H9 (cell line): ENCODE results near the gene PLEKHF1. TPM values are rescaled to one million over a fixed set of nuclear protein-coding genes. Genes with fewer than 3 reads are reported as not detected.

Experiments
- DNase-seq: peaks from one replicate; pipeline ENCODE4 v3.0.0-alpha.2; 2017
- H2AFZ ChIP-seq: one replicate; pipeline ENCODE4 v1.6.1; 2013; ENCODE audit warnings: mild to moderate bottlenecking, low read length, control low read depth, moderate library complexity
- H2AK5ac ChIP-seq: 2 replicates; pipeline ENCODE4 v1.6.1; 2013; ENCODE audit warnings: low read length, control low read depth, mixed read lengths; ENCODE audit not compliant: insufficient read length
- H2BK120ac ChIP-seq: one replicate; pipeline ENCODE4 v1.6.1; 2013; ENCODE audit warnings: low read depth, mild to moderate bottlenecking, low read length, control low read depth, inconsistent platforms; ENCODE audit not compliant: poor library complexity, severe bottlenecking
- H2BK12ac ChIP-seq: 2 replicates; pipeline ENCODE4 v1.6.1; 2013; ENCODE audit warnings: low read length, control low read depth, mixed read lengths, low read depth; ENCODE audit not compliant: insufficient read length
- H2BK15ac ChIP-seq: 2 replicates; pipeline ENCODE4 v1.6.1; 2013; ENCODE audit warnings: low read depth, low read length, control low read depth
- H2BK20ac ChIP-seq: one replicate; pipeline ENCODE4 v1.6.1; 2013; ENCODE audit warnings: low read depth, mild to moderate bottlenecking, low read length, control low read depth, inconsistent platforms; ENCODE audit not compliant: poor library complexity, severe bottlenecking
- H2BK5ac ChIP-seq: 2 replicates; pipeline ENCODE4 v1.6.1; 2013; ENCODE audit warnings: low read length, control low read depth, mixed read lengths; ENCODE audit not compliant: insufficient read length
- H3K14ac ChIP-seq: 2 replicates; pipeline ENCODE4 v1.6.1; 2013; ENCODE audit warnings: low read length, control low read depth; ENCODE audit not compliant: insufficient read depth
- H3K18ac ChIP-seq: 2 replicates; pipeline ENCODE4 v1.6.1; 2013; ENCODE audit warnings: low read depth, mild to moderate bottlenecking, mixed read lengths, low read length, control low read depth; ENCODE audit not compliant: insufficient read length
- H3K23ac ChIP-seq: 2 replicates; pipeline ENCODE4 v1.6.1; 2013; ENCODE audit warnings: low read length, control low read depth, mixed read lengths, low read depth; ENCODE audit not compliant: insufficient read length
- H3K23me2 ChIP-seq: 2 replicates; pipeline ENCODE4 v1.6.1; 2013; ENCODE audit warnings: low read depth, mild to moderate bottlenecking, mixed read lengths, low read length, control low read depth; ENCODE audit not compliant: insufficient read length, poor library complexity, severe bottlenecking
- H3K27ac ChIP-seq: 2 replicates; pipeline ENCODE4 v1.5.1; 2013; ENCODE audit warnings: low read length, control low read depth, mixed read lengths, low read depth; ENCODE audit not compliant: insufficient read length
- H3K27me3 ChIP-seq: 2 replicates; pipeline ENCODE4 v1.6.1; 2013; ENCODE audit warnings: low read length, control low read depth, inconsistent platforms; ENCODE audit not compliant: insufficient read depth
- H3K4ac ChIP-seq: 2 replicates; pipeline ENCODE4 v1.6.1; 2013; ENCODE audit warnings: low read depth, mild to moderate bottlenecking, control low read depth, inconsistent platforms, low read length, moderate library complexity
- H3K4me1 ChIP-seq: 2 replicates; pipeline ENCODE4 v1.6.1; 2013; ENCODE audit warnings: low read length, control low read depth, inconsistent platforms; ENCODE audit not compliant: insufficient read depth
- H3K4me2 ChIP-seq: 2 replicates; pipeline ENCODE4 v1.6.1; 2013; ENCODE audit warnings: low read length, control low read depth, mixed read lengths; ENCODE audit not compliant: insufficient read length, insufficient read depth
- H3K56ac ChIP-seq: 2 replicates; pipeline ENCODE4 v1.6.1; 2013; ENCODE audit warnings: low read depth, mild to moderate bottlenecking, mixed read lengths, low read length, control low read depth; ENCODE audit not compliant: insufficient read length
- H3K79me1 ChIP-seq: 2 replicates; pipeline ENCODE4 v1.6.1; 2013; ENCODE audit warnings: low read depth, mild to moderate bottlenecking, moderate library complexity, low read length, control low read depth, inconsistent platforms; ENCODE audit not compliant: insufficient read depth, poor library complexity, severe bottlenecking
- H3K79me2 ChIP-seq: 2 replicates; pipeline ENCODE4 v1.6.1; 2013; ENCODE audit warnings: low read length, control low read depth, inconsistent platforms; ENCODE audit not compliant: insufficient read depth
- H3K9ac ChIP-seq: 2 replicates; pipeline ENCODE4 v1.6.1; 2013; ENCODE audit warnings: low read length, control low read depth, mixed read lengths; ENCODE audit not compliant: insufficient read length; ENCODE audit errors: extremely low read depth
- H3K9me3 ChIP-seq: one replicate; pipeline ENCODE4 v1.6.1; 2013; ENCODE audit warnings: low read depth, low read length, inconsistent platforms; ENCODE audit not compliant: control insufficient read depth
- H3T11ph ChIP-seq: one replicate; pipeline ENCODE4 v1.6.1; 2013; ENCODE audit warnings: mild to moderate bottlenecking, low read length, control low read depth, inconsistent platforms
- H4K20me1 ChIP-seq: one replicate; pipeline ENCODE4 v1.6.1; 2013; ENCODE audit not compliant: control insufficient read depth, insufficient read length, insufficient read depth
- H4K5ac ChIP-seq: 2 replicates; pipeline ENCODE4 v1.6.1; 2013; ENCODE audit warnings: low read depth, mild to moderate bottlenecking, mixed read lengths, low read length, control low read depth; ENCODE audit not compliant: insufficient read length
- H4K8ac ChIP-seq: replicated peaks from 2 replicates; pipeline ENCODE4 v1.6.1; 2013; ENCODE audit warnings: low read length, control low read depth, mixed read lengths, low read depth; ENCODE audit not compliant: insufficient read length
- H4K91ac ChIP-seq: 2 replicates; pipeline ENCODE4 v1.6.1; 2013; ENCODE audit warnings: low read depth, mild to moderate bottlenecking, moderate library complexity, mixed read lengths, low read length, control low read depth; ENCODE audit not compliant: insufficient read length
- H3K27ac Mint-ChIP-seq, 3 experiments: 2 replicates in 2 of 3; 3 replicates in 1 of 3; pipeline ENCODE4 v1.8.0; 2020 to 2021; ENCODE audit warnings: mixed read lengths in 3 of 3, mild to moderate bottlenecking in 1 of 3, moderate library complexity in 1 of 3
- H3K27me3 Mint-ChIP-seq: 2 replicates; pipeline ENCODE4 v1.8.0; 2021; ENCODE audit warnings: low read depth, mild to moderate bottlenecking, moderate library complexity, mixed read lengths
- H3K36me3 Mint-ChIP-seq, 3 experiments: 2 replicates in 2 of 3; 3 replicates in 1 of 3; pipeline ENCODE4 v1.8.0; 2020 to 2021; ENCODE audit warnings: low read depth in 3 of 3, mixed read lengths in 3 of 3; ENCODE audit not compliant: insufficient read depth in 1 of 3
- H3K4me1 Mint-ChIP-seq, 2 experiments: 2 replicates each; pipeline ENCODE4 v1.8.0; 2020; ENCODE audit warnings: mixed read lengths in 2 of 2
- H3K4me3 Mint-ChIP-seq, 2 experiments: 2 replicates in 1 of 2; 3 replicates in 1 of 2; pipeline ENCODE4 v1.8.0; 2020 to 2021; ENCODE audit warnings: mild to moderate bottlenecking in 2 of 2, mixed read lengths in 2 of 2, moderate library complexity in 1 of 2
- H3K9me3 Mint-ChIP-seq, 2 experiments: 2 replicates in 1 of 2; 3 replicates in 1 of 2; pipeline ENCODE4 v1.8.0; 2020; ENCODE audit warnings: mild to moderate bottlenecking in 2 of 2, mixed read lengths in 2 of 2, moderate library complexity in 1 of 2
- WGBS: extraction: QIAGEN DNeasy Blood & Tissue Kit; methylation state at CpG from one replicate; pipeline ENCODE4 v1.1.7; 2013; ENCODE audit warnings: missing lambda C conversion rate, low lambda C conversion rate, mixed read lengths; ENCODE audit not compliant: insufficient read length; ENCODE audit errors: extremely low coverage; 5-methylcytosine and 5-hydroxymethylcytosine counted together
- total RNA-seq: library from RNA; stranded (reverse); gene quantifications from 2 replicates; pipeline ENCODE4 v1.2.1, GENCODE V29; 2021
- TF ChIP-seq, protein P1 (sequence below): fragments of 200-600 bp; sonication (generic); conservative IDR thresholded peaks from 3 replicates; pipeline ENCODE4 v1.8.0; 2021; ENCODE audit warnings: antibody characterized with exemption, mild to moderate bottlenecking

PLEKHF1 gene
- total RNA-seq, 1 experiment from 2014 or later, result 4.9 TPM

DNA sequence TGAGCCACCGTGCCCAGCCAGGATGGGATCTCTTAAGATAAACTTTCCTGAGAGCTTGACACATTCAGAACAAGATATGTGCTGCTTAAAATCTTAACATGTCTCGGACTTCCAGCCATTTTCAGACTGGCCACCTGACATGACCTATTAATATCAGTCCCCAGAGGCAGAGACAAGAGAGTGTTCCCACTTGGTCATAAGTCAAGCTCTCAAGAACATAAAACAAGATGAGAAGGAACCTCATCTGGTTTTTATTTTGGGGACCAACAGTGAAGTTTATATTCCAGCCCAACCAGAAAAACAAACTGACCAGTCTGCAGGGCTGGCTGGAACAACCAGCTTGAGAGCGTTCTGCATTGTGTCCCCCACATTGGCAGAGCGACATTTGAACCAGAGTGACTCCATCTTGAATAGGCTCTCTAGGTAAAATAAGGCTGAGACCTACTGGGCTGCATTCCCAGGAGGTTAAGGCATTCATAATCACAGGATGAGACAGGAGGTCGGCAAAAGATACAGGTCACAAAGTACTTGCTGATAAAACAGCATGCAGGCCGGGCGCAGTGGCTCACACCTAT is 21.8 kb upstream of the PLEKHF1 start:
- no peak overlapping the region for H2BK15ac ChIP-seq
- H3K27ac ChIP-seq, result no peak overlapping the region
- H3K18ac ChIP-seq, result no peak overlapping the region
- H4K20me1 ChIP-seq, result no peaks in the 10 kb centered on the region
- no CpG with 5 or more reads among the region's 7 CpGs for WGBS
- no peak overlapping the region for H3K4ac ChIP-seq
- H3K9me3 ChIP-seq, result no peaks in the 10 kb centered on the region
- H3K4me1 Mint-ChIP-seq, result peaks cover 19 to 20% of the 10 kb centered on the region in 2 experiments
- no peaks in the 10 kb centered on the region for H3K27me3 ChIP-seq
- no peak overlapping the region for H3T11ph ChIP-seq
- H3K36me3 Mint-ChIP-seq, result no peaks in the 10 kb centered on the region
- no peak overlapping the region for H4K91ac ChIP-seq
- H3K4me3 Mint-ChIP-seq, result no peak overlapping the region
- no peak overlapping the region for H2BK120ac ChIP-seq
- H2AFZ ChIP-seq, result no peak overlapping the region
- DNase-seq, result no peak
- no peaks in the 10 kb centered on the region; a peak in 1 of 5 replicates for H3K9me3 Mint-ChIP-seq
- H2AK5ac ChIP-seq, result no peak overlapping the region
- no peak overlapping the region for H3K14ac ChIP-seq
- no peak overlapping the region for H4K5ac ChIP-seq
- H2BK20ac ChIP-seq, result no peak overlapping the region
- H3K9ac ChIP-seq, result no peak overlapping the region
- no peak overlapping the region for H3K56ac ChIP-seq
- H4K8ac ChIP-seq, result no peak overlapping the region
- H3K27ac Mint-ChIP-seq, result no peak overlapping the region
- TF ChIP-seq, protein P1, sequence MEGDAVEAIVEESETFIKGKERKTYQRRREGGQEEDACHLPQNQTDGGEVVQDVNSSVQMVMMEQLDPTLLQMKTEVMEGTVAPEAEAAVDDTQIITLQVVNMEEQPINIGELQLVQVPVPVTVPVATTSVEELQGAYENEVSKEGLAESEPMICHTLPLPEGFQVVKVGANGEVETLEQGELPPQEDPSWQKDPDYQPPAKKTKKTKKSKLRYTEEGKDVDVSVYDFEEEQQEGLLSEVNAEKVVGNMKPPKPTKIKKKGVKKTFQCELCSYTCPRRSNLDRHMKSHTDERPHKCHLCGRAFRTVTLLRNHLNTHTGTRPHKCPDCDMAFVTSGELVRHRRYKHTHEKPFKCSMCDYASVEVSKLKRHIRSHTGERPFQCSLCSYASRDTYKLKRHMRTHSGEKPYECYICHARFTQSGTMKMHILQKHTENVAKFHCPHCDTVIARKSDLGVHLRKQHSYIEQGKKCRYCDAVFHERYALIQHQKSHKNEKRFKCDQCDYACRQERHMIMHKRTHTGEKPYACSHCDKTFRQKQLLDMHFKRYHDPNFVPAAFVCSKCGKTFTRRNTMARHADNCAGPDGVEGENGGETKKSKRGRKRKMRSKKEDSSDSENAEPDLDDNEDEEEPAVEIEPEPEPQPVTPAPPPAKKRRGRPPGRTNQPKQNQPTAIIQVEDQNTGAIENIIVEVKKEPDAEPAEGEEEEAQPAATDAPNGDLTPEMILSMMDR, result no peak
- H2BK12ac ChIP-seq, result no peak overlapping the region
- H3K79me1 ChIP-seq, result no peaks in the 10 kb centered on the region
- H3K4me1 ChIP-seq, result peaks cover 4% of the 10 kb centered on the region; the same call in 1 of the 2 replicates
- no peaks in the 10 kb centered on the region for H3K79me2 ChIP-seq
- peaks cover 8% of the 10 kb centered on the region for H3K27me3 Mint-ChIP-seq
- no peak overlapping the region for H3K23ac ChIP-seq
- no peaks in the 10 kb centered on the region for H3K23me2 ChIP-seq
- no peak overlapping the region for H3K4me2 ChIP-seq
- no peak overlapping the region for H2BK5ac ChIP-seq
